Upper lobe of left lung (tissue), 4 donors: ENCODE data around the gene AMIGO2.
A peak's percentile ranks its signal among the peaks of the same experiment; 100 is the strongest.

Source experiments
- CTCF ChIP-seq, 6 experiments: fragments of 450-650 bp in 4 of 6; fragments of 200-600 bp in 2 of 6; sonication (generic) in 2 of 6; IDR thresholded peaks; one replicate each; pipeline ENCODE4 v1.5.1; 2016 to 2019; ENCODE audit warnings: antibody characterized with exemption in 6 of 6
- POLR2AphosphoS5 ChIP-seq, 2 donors: sonication (generic); formaldehyde crosslinking; IDR thresholded peaks; one replicate each; pipeline ENCODE4 v1.5.1; 2017; ENCODE audit warnings: antibody characterized with exemption in 2 of 2

GRCh38 chr12:47032644-47033043 lies 47.1 kb downstream of the AMIGO2 start:
- TF ChIP-seq CTCF (IDR thresholded peaks at IDR 0.05) (peak in 5 of 6 experiments; percentile 34 to 65 (median 58)), POLR2AphosphoS5 (IDR thresholded peaks at IDR 0.05) (no peak)
